Forelimb muscle (tissue), 1 donor: Measurements from ENCODE around the gene ZBTB32. TPM values are rescaled to one million over a fixed set of nuclear protein-coding genes. Genes with fewer than 3 reads are reported as not detected.
A peak's percentile ranks its signal among the peaks of the same experiment; 100 is the strongest.

Experiments used
- DNase-seq: peaks from one replicate; pipeline ENCODE4 v3.0.0-alpha.2; 2013; ENCODE audit warnings: low read depth
- polyA plus RNA-seq: library from polyadenylated mRNA; unstranded; fragments of 120-200 nt; gene quantifications from one replicate; pipeline ENCODE4 v1.2.1, GENCODE V29; 2013; ENCODE audit not compliant: insufficient read length

The ZBTB32 gene
- polyA plus RNA-seq, 1 donor: not detected

DNA sequence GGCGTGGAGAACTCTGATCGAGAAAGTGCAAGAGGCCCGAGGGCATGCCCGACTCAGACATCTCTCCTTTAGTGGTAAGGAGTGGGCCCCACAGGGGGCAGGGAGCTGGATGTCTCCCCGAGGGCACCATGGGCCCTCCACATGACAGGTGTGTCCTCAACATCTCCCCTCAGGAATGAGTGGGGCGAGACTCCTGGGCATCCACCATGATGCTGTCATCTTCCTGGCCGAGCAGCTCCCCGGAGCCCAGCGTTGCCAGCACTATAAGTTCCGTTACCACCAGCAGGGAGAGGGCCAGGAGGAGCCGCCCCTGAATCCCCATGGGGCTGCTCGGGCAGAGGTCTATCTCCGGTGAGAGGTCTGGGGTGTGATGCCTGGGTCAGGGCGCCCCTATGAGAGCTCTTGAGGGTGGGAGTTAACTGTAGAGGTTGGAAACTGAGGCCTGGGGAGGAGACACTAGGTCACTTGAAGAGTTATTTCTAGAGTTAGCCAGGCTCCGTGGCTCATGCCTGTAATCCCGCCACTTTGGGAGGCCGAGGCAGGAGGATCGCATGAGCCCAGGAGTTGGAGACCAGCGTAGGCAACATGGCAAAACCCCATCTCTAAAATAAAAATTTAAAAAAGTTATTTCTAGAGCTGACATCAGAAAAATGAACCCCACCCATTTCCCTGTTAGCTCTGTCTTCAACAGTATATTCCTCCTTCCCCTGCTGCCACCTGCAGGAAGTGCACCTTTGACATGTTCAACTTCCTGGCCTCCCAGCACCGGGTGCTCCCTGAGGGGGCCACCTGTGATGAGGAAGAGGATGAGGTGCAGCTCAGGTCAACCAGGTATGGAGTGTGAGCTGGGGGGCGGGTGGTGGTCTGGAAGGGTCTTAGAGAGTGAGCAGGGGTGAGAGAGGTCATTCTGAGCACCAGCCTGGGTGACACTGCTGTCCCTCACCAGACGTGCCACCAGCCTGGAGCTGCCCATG is 32.8 kb downstream of the ZBTB32 start:
- DNase-seq: no peak

GRCh38 chr19:35738021-35738886 is 33.9 kb downstream of the ZBTB32 start:
- DNase-seq: no peak

- no peak for DNase-seq
Measured at GRCh38 chr19:35738887-35739229, 34.5 kb downstream of the ZBTB32 start.

GRCh38 chr19:35739275-35740107 is 35.1 kb downstream of the ZBTB32 start:
- DNase-seq: no peak

DNA sequence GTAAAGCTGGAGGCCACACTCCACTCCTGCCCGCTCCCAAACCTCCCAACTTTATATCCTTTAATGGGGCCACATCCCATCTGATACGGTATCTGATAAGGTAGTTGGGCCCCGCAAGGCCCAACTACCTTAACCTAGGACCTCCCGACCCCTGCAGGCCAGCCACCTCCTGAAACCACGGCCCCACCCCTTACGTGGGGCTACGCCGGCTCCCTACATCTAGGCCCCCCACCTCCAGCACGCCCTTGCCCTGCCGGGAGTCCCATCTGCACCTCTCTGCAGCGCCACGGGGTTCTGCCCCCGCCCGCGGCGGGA is 35.7 kb downstream of the ZBTB32 start:
- DNase-seq: no peak

GRCh38 chr19:35740423-35741202 is 36.3 kb downstream of the ZBTB32 start:
- DNase-seq: peak; percentile 93

GRCh38 chr19:35741203-35741515 is 36.8 kb downstream of the ZBTB32 start:
- no peak for DNase-seq

GRCh38 chr19:35742121-35742724 is 37.9 kb downstream of the ZBTB32 start, which contains the start of gene IGFLR1:
Gene IGFLR1 (minus strand): TSS chr19:35742452. CDS start chr19:35741180, 1,272 bp downstream.
- no peak for DNase-seq

DNA sequence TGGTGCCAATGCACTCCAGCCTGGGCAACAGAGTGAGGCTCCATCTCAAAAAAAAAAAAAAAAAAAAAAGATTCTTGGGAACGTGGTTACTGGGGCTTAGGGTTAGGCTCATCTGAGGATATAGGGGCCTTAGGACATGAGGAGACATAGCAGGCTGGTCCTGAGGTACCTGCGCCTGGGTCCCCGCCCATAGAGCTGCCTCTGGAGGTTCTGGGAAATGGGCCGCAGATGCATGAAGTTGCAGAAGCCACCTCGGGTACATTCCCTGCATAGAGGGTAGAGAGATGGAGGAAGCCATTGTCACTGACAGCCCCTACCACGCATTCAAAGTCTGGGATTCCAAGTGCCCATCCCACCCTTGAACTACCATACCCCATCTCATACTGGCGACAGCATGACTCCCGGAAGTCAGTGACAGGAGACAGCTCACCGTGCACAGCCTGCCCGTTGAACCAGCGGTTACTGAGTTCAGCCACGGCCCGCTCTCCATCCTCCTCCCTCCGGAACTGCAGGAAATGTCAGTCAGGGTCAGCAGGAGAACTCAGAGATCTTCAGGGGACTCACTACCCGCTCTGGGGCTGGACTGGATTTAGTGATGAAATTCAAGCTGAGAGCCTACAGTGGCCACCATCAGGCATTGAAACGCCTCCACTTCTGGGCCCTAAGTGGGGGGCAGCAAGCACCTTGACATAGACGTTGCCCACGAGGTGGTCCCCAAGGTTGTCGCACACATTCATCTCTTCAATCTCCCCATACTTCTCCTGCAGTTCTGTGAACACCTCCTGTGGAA is 39.5 kb downstream of the ZBTB32 start:
- no peak for DNase-seq

GRCh38 chr19:35744430-35745327 is 40.3 kb downstream of the ZBTB32 start:
- peak; percentile 86 for DNase-seq

DNA sequence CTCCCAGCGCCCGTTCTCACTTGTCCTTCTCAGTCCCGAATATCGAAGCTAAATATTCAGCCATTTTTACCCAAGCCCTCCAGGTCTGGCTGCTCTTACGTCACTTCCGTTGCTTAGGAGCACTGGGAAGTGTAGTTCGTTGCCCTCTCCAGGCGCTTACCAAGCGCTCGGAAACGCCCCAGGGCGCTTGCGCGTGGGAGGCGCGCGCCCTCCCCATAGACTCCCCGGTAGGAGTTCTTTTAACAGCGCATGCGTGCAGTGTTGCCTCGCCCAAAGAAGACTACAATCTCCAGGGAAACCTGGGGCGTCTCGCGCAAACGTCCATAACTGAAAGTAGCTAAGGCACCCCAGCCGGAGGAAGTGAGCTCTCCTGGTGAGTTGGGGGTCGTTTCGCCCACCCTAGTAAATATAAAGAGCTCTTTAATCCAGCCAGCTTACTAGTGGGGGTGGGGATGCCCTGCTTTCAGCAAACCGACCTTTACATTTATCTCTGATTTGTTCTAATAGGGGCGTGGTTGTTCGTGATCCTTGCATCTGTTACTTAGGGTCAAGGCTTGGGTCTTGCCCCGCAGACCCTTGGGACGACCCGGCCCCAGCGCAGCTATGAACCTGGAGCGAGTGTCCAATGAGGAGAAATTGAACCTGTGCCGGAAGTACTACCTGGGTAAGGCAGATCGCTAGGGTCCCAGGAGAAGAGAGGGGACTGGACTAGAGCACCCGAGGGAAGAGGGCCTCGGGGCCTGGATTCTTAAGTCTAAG is 41.1 kb downstream of the ZBTB32 start, which contains the start of the genes PSENEN and U2AF1L4:
Gene PSENEN (plus strand): TSS at position 324 of the 759 bp plus-strand sequence. CDS start 280 bp downstream, at position 604.
Gene U2AF1L4 (minus strand): TSS at position 91 of the 759 bp plus-strand sequence. CDS start 27 bp downstream, at position 64.
- peak; percentile 99 for DNase-seq

DNA sequence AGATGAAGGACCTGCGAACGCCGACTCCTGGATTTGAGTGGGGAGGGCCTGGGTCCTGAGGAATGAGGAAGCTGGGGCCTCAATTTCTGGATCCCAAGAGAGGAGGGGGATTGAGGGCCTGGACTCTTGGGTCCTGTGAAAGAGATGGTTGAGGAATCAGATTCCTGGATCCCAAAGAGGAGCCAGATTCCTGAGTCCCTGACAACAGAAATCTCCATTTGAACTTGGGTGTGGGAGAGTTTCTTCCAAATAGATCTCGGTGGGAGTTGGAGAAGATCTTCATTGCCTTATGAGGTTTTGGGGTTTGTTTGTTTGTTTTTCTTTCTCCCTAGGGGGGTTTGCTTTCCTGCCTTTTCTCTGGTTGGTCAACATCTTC is 41.7 kb downstream of the ZBTB32 start:
- DNase-seq: no peak

DNA sequence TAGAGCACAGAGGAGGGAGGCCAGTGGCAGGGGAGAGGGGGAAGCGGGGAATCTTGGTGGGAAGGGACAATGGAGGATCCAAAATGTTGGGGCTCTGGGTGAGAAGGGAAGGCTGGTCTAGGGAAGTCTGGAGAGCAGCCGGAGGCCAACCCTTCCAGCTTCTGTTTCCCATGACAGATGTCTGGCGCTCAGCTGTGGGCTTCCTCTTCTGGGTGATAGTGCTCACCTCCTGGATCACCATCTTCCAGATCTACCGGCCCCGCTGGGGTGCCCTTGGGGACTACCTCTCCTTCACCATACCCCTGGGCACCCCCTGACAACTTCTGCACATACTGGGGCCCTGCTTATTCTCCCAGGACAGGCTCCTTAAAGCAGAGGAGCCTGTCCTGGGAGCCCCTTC is 42.2 kb downstream of the ZBTB32 start:
- DNase-seq: no peak

DNA sequence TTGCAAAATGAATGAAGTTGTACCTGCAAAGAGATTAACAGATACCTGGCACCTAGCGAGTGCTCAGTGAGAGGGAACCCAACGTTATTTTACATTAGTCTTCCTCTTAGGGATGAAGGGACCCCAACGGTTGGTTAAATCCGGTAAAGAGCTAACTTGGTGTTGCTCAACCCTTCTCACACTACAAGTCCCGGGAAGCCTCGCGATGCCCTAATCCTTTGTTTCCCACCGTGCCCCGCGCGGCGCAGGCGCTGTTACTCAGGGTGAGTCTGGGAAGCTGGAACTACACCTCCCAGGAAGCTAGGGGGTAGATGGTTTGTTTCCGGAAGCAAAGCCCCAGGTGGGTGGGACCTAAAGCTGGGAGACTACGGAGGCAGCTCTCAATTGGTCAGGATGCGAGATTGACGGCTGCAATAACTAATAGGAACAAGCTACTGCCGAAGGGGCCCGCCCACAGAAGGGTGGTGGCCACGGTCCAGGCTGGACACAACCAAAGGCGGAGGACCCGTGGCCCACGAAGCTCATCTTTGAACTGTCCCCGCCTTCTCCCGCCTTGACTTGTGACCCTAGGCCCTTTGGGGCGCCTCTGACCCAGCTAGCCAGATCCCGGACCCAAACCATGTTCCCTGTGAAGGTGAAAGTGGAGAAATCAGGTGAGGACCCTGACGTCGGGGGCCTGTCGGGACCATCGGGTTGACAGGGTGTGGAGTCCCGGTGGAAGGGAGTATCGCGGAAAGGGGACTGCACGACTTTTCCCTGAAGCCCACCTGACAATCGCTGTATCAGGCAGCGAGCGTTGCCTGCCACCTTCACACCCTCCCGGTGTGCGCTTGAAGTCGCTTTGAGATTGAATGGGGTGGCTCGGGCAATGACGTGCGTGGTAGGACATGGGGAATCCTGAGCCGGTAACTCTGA is 44.0 kb downstream of the ZBTB32 start, which contains the start of gene LIN37:
Gene LIN37 (plus strand): TSS at position 471 of the 915 bp plus-strand sequence. CDS start 149 bp downstream, at position 620.
- DNase-seq: peak; percentile 99

DNA sequence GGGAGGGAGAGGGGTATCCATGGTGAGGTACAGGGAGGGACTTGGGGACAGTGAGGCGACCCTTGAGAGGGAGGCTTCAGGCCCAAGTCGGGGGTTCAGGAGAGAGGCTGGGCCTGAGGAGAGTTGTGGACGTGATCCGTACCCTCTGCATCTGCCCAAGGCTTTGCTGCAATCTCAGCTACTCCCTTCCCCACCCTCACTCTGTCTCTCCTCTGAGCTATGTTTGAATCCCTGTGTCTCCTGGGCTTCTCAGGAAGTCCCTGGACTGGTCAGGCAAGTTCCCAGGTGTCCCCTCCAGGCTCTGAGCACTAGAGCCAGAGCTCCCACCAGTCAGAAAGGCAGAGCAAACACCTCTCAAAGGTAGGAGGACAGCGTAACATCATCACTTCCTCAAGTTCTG is 45.8 kb downstream of the ZBTB32 start:
- no peak for DNase-seq
